MCF 10A (cell line): ENCODE measurements around the gene SMG6. TPM values are rescaled to one million over a fixed set of nuclear protein-coding genes. Genes with fewer than 3 reads are reported as not detected.

Source experiments
- BruUV-seq: library from RNA; stranded (reverse); fragments of 400-500 nt; replicated peaks from 2 replicates; lab custom pipeline; 2021; lab: Mats Ljungman, UMichigan
- CTCF ChIA-PET: fragments of 300-600 bp; sonication (Branson Sonifier 250); formaldehyde crosslinking; extraction: SDS; loops from one replicate; lab custom pipeline; 2021; ENCODE audit warnings: antibody characterized with exemption, inconsistent platforms; lab: Yijun Ruan, JAX
- POLR2A ChIA-PET: fragments of 300-600, 350-650 bp; sonication (Branson Sonifier 250); formaldehyde crosslinking; extraction: SDS; loops from one replicate; lab custom pipeline; 2020; ENCODE audit warnings: antibody characterized with exemption, inconsistent platforms; lab: Yijun Ruan, JAX
- DNase-seq: peaks from one replicate; pipeline ENCODE4 v3.0.0-alpha.2; 2018; ENCODE audit not compliant: unreplicated experiment
- H3K27ac Mint-ChIP-seq: one replicate; pipeline ENCODE4 v1.8.0; 2022; ENCODE audit warnings: mild to moderate bottlenecking, low read depth, mixed read lengths; ENCODE audit not compliant: unreplicated experiment
- H3K27me3 Mint-ChIP-seq: one replicate; pipeline ENCODE4 v1.8.0; 2022; ENCODE audit warnings: mixed read lengths; ENCODE audit not compliant: insufficient read depth, unreplicated experiment
- H3K36me3 Mint-ChIP-seq: one replicate; pipeline ENCODE4 v1.8.0; 2022; ENCODE audit warnings: mild to moderate bottlenecking, moderate library complexity, mixed read lengths; ENCODE audit not compliant: insufficient read depth, unreplicated experiment
- H3K4me1 Mint-ChIP-seq: one replicate; pipeline ENCODE4 v1.8.0; 2022; ENCODE audit warnings: mixed read lengths; ENCODE audit not compliant: insufficient read depth, unreplicated experiment
- H3K4me3 Mint-ChIP-seq: one replicate; pipeline ENCODE4 v1.8.0; 2022; ENCODE audit warnings: mild to moderate bottlenecking, moderate library complexity, mixed read lengths; ENCODE audit not compliant: unreplicated experiment
- H3K9me3 Mint-ChIP-seq: one replicate; pipeline ENCODE4 v1.8.0; 2022; ENCODE audit warnings: mixed read lengths; ENCODE audit not compliant: unreplicated experiment
- intact Hi-C: fragments of 100-400 bp; cut with micrococcal nuclease; formaldehyde crosslinking; loops from 2 replicates; pipeline ENCODE4 v1.14.1; 2022
- total RNA-seq: library from RNA; stranded (reverse); gene quantifications from 2 replicates; pipeline ENCODE4 v1.2.3, GENCODE V29; 2022
- TF ChIP-seq, protein P1 (sequence below): fragments of 200-600 bp; IDR thresholded peaks from one replicate; pipeline ENCODE4 v1.8.0; 2022; ENCODE audit warnings: antibody characterized with exemption, mild to moderate bottlenecking; ENCODE audit not compliant: unreplicated experiment

SMG6 gene
- total RNA-seq, 1 experiment from 2014 or later = 17.0 TPM

- peaks cover 6% of the 10 kb centered on the region for H3K36me3 Mint-ChIP-seq
- peaks cover 5% of the 10 kb centered on the region for H3K4me1 Mint-ChIP-seq
- DNase-seq = no peak
- no peaks in the 10 kb centered on the region for H3K9me3 Mint-ChIP-seq
- ChIA-PET CTCF (interaction anchor here (1.0 to 7.4 kb wide), 5 partner anchors 10 to 133 kb away, joined by 4 to 124 read pairs (median 7); no protein-coding TSS in a partner anchor), POLR2A (interaction anchor here (0.7 to 1.1 kb wide), 2 partner anchors 14 to 312 kb away, joined by 3 read pairs; partner anchors contain the start of gene OVCA2)
- H3K27ac Mint-ChIP-seq = no peak overlapping the region
- intact Hi-C loops = loop anchor here (5.0 kb wide), 1 partner anchor 311 kb away; no protein-coding TSS in a partner anchor
- H3K4me3 Mint-ChIP-seq = no peak overlapping the region
- TF ChIP-seq, protein P1, sequence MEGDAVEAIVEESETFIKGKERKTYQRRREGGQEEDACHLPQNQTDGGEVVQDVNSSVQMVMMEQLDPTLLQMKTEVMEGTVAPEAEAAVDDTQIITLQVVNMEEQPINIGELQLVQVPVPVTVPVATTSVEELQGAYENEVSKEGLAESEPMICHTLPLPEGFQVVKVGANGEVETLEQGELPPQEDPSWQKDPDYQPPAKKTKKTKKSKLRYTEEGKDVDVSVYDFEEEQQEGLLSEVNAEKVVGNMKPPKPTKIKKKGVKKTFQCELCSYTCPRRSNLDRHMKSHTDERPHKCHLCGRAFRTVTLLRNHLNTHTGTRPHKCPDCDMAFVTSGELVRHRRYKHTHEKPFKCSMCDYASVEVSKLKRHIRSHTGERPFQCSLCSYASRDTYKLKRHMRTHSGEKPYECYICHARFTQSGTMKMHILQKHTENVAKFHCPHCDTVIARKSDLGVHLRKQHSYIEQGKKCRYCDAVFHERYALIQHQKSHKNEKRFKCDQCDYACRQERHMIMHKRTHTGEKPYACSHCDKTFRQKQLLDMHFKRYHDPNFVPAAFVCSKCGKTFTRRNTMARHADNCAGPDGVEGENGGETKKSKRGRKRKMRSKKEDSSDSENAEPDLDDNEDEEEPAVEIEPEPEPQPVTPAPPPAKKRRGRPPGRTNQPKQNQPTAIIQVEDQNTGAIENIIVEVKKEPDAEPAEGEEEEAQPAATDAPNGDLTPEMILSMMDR = no peak
- BruUV-seq = no TSS peak
- H3K27me3 Mint-ChIP-seq = no peaks in the 10 kb centered on the region
Measured at GRCh38 chr17:2028234-2028614, 275.4 kb downstream of the SMG6 start.

GRCh38 chr17:2027528-2028233 is 275.9 kb downstream of the SMG6 start:
- intact Hi-C loops = loop anchor here (5.0 kb wide), 1 partner anchor 310 kb away; no protein-coding TSS in a partner anchor
- Mint-ChIP-seq H3K27ac (no peak overlapping the region), H3K4me1 (peaks cover 5% of the 10 kb centered on the region), H3K4me3 (no peak overlapping the region), H3K9me3 (no peaks in the 10 kb centered on the region), H3K27me3 (no peaks in the 10 kb centered on the region), H3K36me3 (peaks cover under 1% of the 10 kb centered on the region)
- no TSS peak for BruUV-seq
- CTCF ChIA-PET = interaction anchor here (0.6 to 7.4 kb wide), 8 partner anchors 15 to 257 kb away, joined by 3 to 124 read pairs (median 5); no protein-coding TSS in a partner anchor
- TF ChIP-seq, protein P1 = no peak
- POLR2A ChIA-PET = interaction anchor here (1.1 to 4.9 kb wide), 3 partner anchors 39 to 311 kb away, joined by 3 to 50 read pairs (median 8); no protein-coding TSS in a partner anchor
- DNase-seq = no peak

DNA sequence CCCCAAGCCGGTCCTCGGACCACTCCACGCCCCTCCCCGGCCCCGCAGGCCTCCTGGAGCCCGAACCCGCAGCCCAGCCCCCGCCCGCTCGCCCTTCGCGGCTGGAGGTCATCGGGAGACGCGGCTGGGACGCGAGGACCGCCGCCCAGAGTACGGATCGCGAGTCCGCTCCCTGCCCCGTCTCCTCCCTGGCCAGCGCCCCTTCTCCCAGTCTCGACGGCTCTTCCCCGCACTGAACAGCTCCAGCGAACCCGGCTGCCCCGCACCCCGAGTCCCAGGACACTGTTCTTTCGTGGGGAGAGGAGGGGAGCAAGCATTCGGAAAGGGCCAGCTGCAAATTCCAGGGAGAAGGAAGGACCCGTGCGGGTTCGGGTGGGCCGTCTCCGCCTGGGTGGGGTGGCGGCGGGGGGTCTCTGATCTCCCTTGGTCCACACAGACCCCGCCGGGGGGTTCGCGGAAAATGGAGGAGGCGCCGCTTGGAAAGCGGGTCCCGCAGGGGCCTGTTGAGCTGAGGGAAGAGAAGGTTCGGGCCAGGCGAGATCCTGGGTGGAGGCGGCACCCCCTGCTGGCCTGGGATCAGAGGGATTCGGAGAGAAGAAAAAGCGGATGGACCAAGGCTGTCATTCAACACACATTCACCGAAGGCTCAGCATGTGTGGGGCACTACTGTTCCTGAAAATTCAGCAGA is 277.8 kb downstream of the SMG6 start:
- DNase-seq = peak; percentile 78
- TF ChIP-seq, protein P1 = peak; percentile 67
- peaks cover 5% of the 10 kb centered on the region for H3K4me1 Mint-ChIP-seq
- no peaks in the 10 kb centered on the region for H3K27me3 Mint-ChIP-seq
- no peaks in the 10 kb centered on the region for H3K36me3 Mint-ChIP-seq
- intact Hi-C loops = loop anchor here (1.0 to 5.0 kb wide), 3 partner anchors 44 to 308 kb away; no protein-coding TSS in a partner anchor
- ChIA-PET POLR2A (interaction anchor here (0.6 to 4.9 kb wide), 20 partner anchors 13 to 312 kb away, joined by 3 to 50 read pairs (median 4); partner anchors contain the start of genes OVCA2, RPA1 and SMYD4), CTCF (interaction anchor here (0.5 to 7.4 kb wide), 34 partner anchors 12 to 1802 kb away, joined by 3 to 124 read pairs (median 4); no protein-coding TSS in a partner anchor)
- H3K27ac Mint-ChIP-seq = no peak overlapping the region
- no TSS peak for BruUV-seq
- peak overlapping the region; percentile 78 for H3K4me3 Mint-ChIP-seq
- no peaks in the 10 kb centered on the region for H3K9me3 Mint-ChIP-seq
